ENCODE data around the gene IGFL3. TPM values are rescaled to one million over a fixed set of nuclear protein-coding genes. Genes with fewer than 3 reads are reported as not detected.
A peak's percentile ranks its signal among the peaks of the same experiment; 100 is the strongest.

IGFL3 gene
- total and polyA plus RNA-seq, 2 donors (not counting 1 experiment from before 2014, with no cell fraction given): not detected

DNA sequence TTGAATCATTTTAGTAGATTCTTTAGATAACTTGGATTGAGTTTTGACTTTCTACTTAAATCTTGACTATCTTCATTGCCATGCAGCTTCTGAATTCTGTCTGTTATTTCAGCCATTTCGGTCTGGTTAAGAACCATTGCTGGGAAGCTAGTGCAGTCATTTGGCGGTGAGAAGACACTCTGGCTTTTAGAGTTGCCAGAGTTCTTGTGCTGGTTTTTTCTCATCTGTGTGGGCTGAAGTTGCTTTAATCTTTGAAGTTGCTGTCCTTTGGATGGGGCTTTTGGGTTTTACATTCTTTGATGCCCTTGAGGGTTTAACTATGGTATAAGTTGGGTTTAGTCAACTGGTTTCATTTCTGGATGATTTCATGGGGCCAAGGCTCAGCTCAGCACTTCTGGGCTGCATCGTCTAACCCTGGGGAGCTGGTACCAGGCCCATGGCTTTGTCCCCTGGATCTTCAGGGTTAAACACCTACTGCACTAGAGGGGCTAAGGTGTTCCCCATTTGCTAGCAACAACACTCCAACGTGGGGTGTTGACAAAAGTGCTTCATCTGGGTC, 13.5 kb upstream of the IGFL3 start:
- no peak for DNase-seq (ENCODE audit: low read depth in 2 of 2)
- peaks cover 4% of the 10 kb centered on the region for H3K4me1 ChIP-seq (ENCODE audit: control insufficient read depth, extremely low read depth, insufficient read depth, low read length)
- no peaks in the 10 kb centered on the region for H4K20me1 ChIP-seq (ENCODE audit: control insufficient read depth, extremely low read depth, insufficient read depth, low read length)
- no peak overlapping the region for H2AFZ ChIP-seq (ENCODE audit: low read length)
- no peak for TF ChIP-seq EZH2 (IDR thresholded peaks at IDR 0.05; ENCODE audit: low read length, missing control alignments)
- TF ChIP-seq, protein P1, sequence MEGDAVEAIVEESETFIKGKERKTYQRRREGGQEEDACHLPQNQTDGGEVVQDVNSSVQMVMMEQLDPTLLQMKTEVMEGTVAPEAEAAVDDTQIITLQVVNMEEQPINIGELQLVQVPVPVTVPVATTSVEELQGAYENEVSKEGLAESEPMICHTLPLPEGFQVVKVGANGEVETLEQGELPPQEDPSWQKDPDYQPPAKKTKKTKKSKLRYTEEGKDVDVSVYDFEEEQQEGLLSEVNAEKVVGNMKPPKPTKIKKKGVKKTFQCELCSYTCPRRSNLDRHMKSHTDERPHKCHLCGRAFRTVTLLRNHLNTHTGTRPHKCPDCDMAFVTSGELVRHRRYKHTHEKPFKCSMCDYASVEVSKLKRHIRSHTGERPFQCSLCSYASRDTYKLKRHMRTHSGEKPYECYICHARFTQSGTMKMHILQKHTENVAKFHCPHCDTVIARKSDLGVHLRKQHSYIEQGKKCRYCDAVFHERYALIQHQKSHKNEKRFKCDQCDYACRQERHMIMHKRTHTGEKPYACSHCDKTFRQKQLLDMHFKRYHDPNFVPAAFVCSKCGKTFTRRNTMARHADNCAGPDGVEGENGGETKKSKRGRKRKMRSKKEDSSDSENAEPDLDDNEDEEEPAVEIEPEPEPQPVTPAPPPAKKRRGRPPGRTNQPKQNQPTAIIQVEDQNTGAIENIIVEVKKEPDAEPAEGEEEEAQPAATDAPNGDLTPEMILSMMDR (conservative IDR thresholded peaks at IDR 0.05 in 1 of 2, IDR thresholded peaks at IDR 0.05 in 1 of 2; ENCODE audit: low read depth in 1 of 2, low read length in 2 of 2): no peak
- H3K4me2 ChIP-seq (ENCODE audit: extremely low read depth, insufficient read depth, low read length): no peak overlapping the region
- H3K27me3 ChIP-seq (ENCODE audit: control insufficient read depth, insufficient read depth, low read length): peaks cover 6% of the 10 kb centered on the region
- no peaks in the 10 kb centered on the region for H3K36me3 ChIP-seq (ENCODE audit: control insufficient read depth, insufficient read depth, low read length)
- no peak overlapping the region for H3K27ac ChIP-seq (ENCODE audit: insufficient read depth, low read length)
- no peak overlapping the region for H3K4me3 ChIP-seq (replicated peaks in 1 of 4; ENCODE audit: control extremely low read depth in 1 of 4, insufficient read depth in 1 of 4, low read depth in 3 of 4, low read length in 4 of 4)
- no peaks in the 10 kb centered on the region for H3K9me3 ChIP-seq (ENCODE audit: control insufficient read depth, insufficient read depth, low read depth, low read length)
- no peaks in the 10 kb centered on the region for H3K79me2 ChIP-seq (ENCODE audit: control insufficient read depth, insufficient read depth, low read length)
- H3K9ac ChIP-seq (ENCODE audit: insufficient read depth, low read length): no peak overlapping the region

DNA sequence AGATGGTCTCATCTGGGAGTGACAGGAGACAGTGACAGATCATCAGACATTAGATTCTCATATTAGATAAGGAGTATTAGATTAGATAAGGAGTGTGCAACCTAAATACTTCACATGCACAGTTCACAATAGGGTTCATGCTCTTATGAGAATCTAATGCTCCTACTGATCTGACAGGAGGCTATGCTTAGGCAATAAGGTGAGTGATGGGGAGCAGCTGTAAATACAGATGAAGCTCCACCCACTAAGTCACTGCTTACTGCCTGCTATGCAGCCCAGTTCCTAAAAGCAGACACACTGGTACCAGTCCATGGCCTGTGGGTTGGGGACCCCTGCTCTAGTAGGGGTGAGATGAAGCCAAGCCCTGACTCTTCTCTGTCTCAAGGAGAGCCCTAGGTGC, 10.0 kb upstream of the IGFL3 start:
- Histone ChIP-seq H3K9me3 (ENCODE audit: control insufficient read depth, insufficient read depth, low read depth, low read length) (no peaks in the 10 kb centered on the region), H3K27me3 (ENCODE audit: control insufficient read depth, insufficient read depth, low read length) (peaks cover 3% of the 10 kb centered on the region), H3K4me3 (replicated peaks in 1 of 4; ENCODE audit: control extremely low read depth in 1 of 4, insufficient read depth in 1 of 4, low read depth in 3 of 4, low read length in 4 of 4) (no peak overlapping the region), H2AFZ (ENCODE audit: low read length) (no peak overlapping the region), H3K79me2 (ENCODE audit: control insufficient read depth, insufficient read depth, low read length) (no peaks in the 10 kb centered on the region), H3K9ac (ENCODE audit: insufficient read depth, low read length) (no peak overlapping the region), H4K20me1 (ENCODE audit: control insufficient read depth, extremely low read depth, insufficient read depth, low read length) (no peaks in the 10 kb centered on the region), H3K36me3 (ENCODE audit: control insufficient read depth, insufficient read depth, low read length) (no peaks in the 10 kb centered on the region), H3K4me1 (ENCODE audit: control insufficient read depth, extremely low read depth, insufficient read depth, low read length) (peaks cover 6% of the 10 kb centered on the region), H3K4me2 (ENCODE audit: extremely low read depth, insufficient read depth, low read length) (no peak overlapping the region), H3K27ac (ENCODE audit: insufficient read depth, low read length) (no peak overlapping the region)
- peak; percentile 61 to 70 for DNase-seq (ENCODE audit: low read depth in 2 of 2)
- TF ChIP-seq, protein P1 (conservative IDR thresholded peaks at IDR 0.05 in 1 of 2, IDR thresholded peaks at IDR 0.05 in 1 of 2; ENCODE audit: low read depth in 1 of 2, low read length in 2 of 2): no peak
- TF ChIP-seq EZH2 (IDR thresholded peaks at IDR 0.05; ENCODE audit: low read length, missing control alignments): no peak

- H3K4me3 ChIP-seq (replicated peaks in 1 of 4; ENCODE audit: control extremely low read depth in 1 of 4, insufficient read depth in 1 of 4, low read depth in 3 of 4, low read length in 4 of 4): no peak overlapping the region
- H3K4me2 ChIP-seq (ENCODE audit: extremely low read depth, insufficient read depth, low read length): no peak overlapping the region
- no peak overlapping the region for H2AFZ ChIP-seq (ENCODE audit: low read length)
Measured at GRCh38 chr19:46133777-46134241, 9.3 kb upstream of the IGFL3 start.

More at GRCh38 chr19:46133777-46134241, 9.3 kb upstream of the IGFL3 start:
- DNase-seq (ENCODE audit: low read depth in 2 of 2): peak; percentile 21 to 71
- Histone ChIP-seq H3K4me1 (ENCODE audit: control insufficient read depth, extremely low read depth, insufficient read depth, low read length) (peaks cover 6% of the 10 kb centered on the region), H3K36me3 (ENCODE audit: control insufficient read depth, insufficient read depth, low read length) (no peaks in the 10 kb centered on the region), H4K20me1 (ENCODE audit: control insufficient read depth, extremely low read depth, insufficient read depth, low read length) (no peaks in the 10 kb centered on the region), H3K27ac (ENCODE audit: insufficient read depth, low read length) (peak overlapping the region; percentile 83), H3K27me3 (ENCODE audit: control insufficient read depth, insufficient read depth, low read length) (peaks cover 3% of the 10 kb centered on the region), H3K9me3 (ENCODE audit: control insufficient read depth, insufficient read depth, low read depth, low read length) (no peaks in the 10 kb centered on the region), H3K9ac (ENCODE audit: insufficient read depth, low read length) (no peak overlapping the region), H3K79me2 (ENCODE audit: control insufficient read depth, insufficient read depth, low read length) (no peaks in the 10 kb centered on the region)
- no peak for TF ChIP-seq EZH2 (IDR thresholded peaks at IDR 0.05; ENCODE audit: low read length, missing control alignments)
- TF ChIP-seq, protein P1 (conservative IDR thresholded peaks at IDR 0.05 in 1 of 2, IDR thresholded peaks at IDR 0.05 in 1 of 2; ENCODE audit: low read depth in 1 of 2, low read length in 2 of 2): no peak
